Measurements from ENCODE around the gene ZNF532. TPM values are rescaled to one million over a fixed set of nuclear protein-coding genes. Genes with fewer than 3 reads are reported as not detected.
"Not testable (repeated sequence)": the region's sequence is repeated elsewhere in the genome, so short reads cannot be mapped to it uniquely, and the experiment has no call there.

The ZNF532 gene
- total RNA-seq, 2 donors from 2014 or later, result 79.1 to 83.6 TPM

- DNase-seq (ENCODE audit: low spot score), result peak; percentile 80
- intact Hi-C loops (cut with DNase I), result loop anchor here in 1 of 2 donors (10.0 kb wide), 1 partner anchor 63 kb away; no protein-coding TSS in a partner anchor
Measured at GRCh38 chr18:58847383-58848071, 17.1 kb upstream of the ZNF532 start.

- intact Hi-C loops (cut with DNase I), result loop anchor here in 1 of 2 donors (10.0 kb wide), 1 partner anchor 64 kb away; no protein-coding TSS in a partner anchor
- no peak for DNase-seq (ENCODE audit: low spot score)
Measured at GRCh38 chr18:58848685-58849084, 16.0 kb upstream of the ZNF532 start.

GRCh38 chr18:58850786-58851469 lies 13.7 kb upstream of the ZNF532 start:
- no peak for DNase-seq (ENCODE audit: low spot score)
- intact Hi-C loops (cut with DNase I), result no loop called here

- intact Hi-C loops (cut with DNase I), result no loop called here
- no peak for DNase-seq (ENCODE audit: low spot score)
Measured at GRCh38 chr18:58851856-58852255, 12.8 kb upstream of the ZNF532 start.

- intact Hi-C loops (cut with DNase I), result no loop called here
- DNase-seq (ENCODE audit: low spot score), result no peak
Measured at GRCh38 chr18:58852629-58853028, 12.0 kb upstream of the ZNF532 start.

- intact Hi-C loops (cut with DNase I), result no loop called here
- no peak for DNase-seq (ENCODE audit: low spot score)
Measured at GRCh38 chr18:58853561-58853960, 11.1 kb upstream of the ZNF532 start.

- intact Hi-C loops (cut with DNase I); DNase-seq (ENCODE audit: low spot score): not testable (repeated sequence)
Measured at GRCh38 chr18:58855521-58855920, 9.2 kb upstream of the ZNF532 start.

GRCh38 chr18:58856881-58857280 lies 7.8 kb upstream of the ZNF532 start:
- DNase-seq (ENCODE audit: low spot score), result no peak
- intact Hi-C loops (cut with DNase I), result no loop called here

- peak; percentile 83 for DNase-seq (ENCODE audit: low spot score)
- intact Hi-C loops (cut with DNase I), result no loop called here
Measured at GRCh38 chr18:58858591-58859468, 5.8 kb upstream of the ZNF532 start.

GRCh38 chr18:58859907-58860306 lies 4.8 kb upstream of the ZNF532 start:
- no peak for DNase-seq (ENCODE audit: low spot score)
- intact Hi-C loops (cut with DNase I), result loop anchor here in 1 of 2 donors (5.0 kb wide), 1 partner anchor 73 kb away; no protein-coding TSS in a partner anchor

- intact Hi-C loops (cut with DNase I), result loop anchor here in 1 of 2 donors (5.0 kb wide), 1 partner anchor 73 kb away; no protein-coding TSS in a partner anchor
- DNase-seq (ENCODE audit: low spot score), result no peak
Measured at GRCh38 chr18:58860747-58861231, 3.9 kb upstream of the ZNF532 start.

GRCh38 chr18:58861353-58861752 lies 3.3 kb upstream of the ZNF532 start:
- no peak for DNase-seq (ENCODE audit: low spot score)
- intact Hi-C loops (cut with DNase I), result loop anchor here in 1 of 2 donors (5.0 kb wide), 1 partner anchor 74 kb away; no protein-coding TSS in a partner anchor

- intact Hi-C loops (cut with DNase I), result loop anchor here in 1 of 2 donors (5.0 kb wide), 1 partner anchor 75 kb away; no protein-coding TSS in a partner anchor
- DNase-seq (ENCODE audit: low spot score), result no peak
Measured at GRCh38 chr18:58861861-58862301, 2.8 kb upstream of the ZNF532 start.

- intact Hi-C loops (cut with DNase I), result loop anchor here in 1 of 2 donors (5.0 kb wide), 1 partner anchor 75 kb away; no protein-coding TSS in a partner anchor
- no peak for DNase-seq (ENCODE audit: low spot score)
Measured at GRCh38 chr18:58862356-58862755, 2.3 kb upstream of the ZNF532 start.

- DNase-seq (ENCODE audit: low spot score), result no peak
- intact Hi-C loops (cut with DNase I), result loop anchor here in 1 of 2 donors (5.0 kb wide), 1 partner anchor 76 kb away; no protein-coding TSS in a partner anchor
Measured at GRCh38 chr18:58862851-58863538, 1.7 kb upstream of the ZNF532 start.

- intact Hi-C loops (cut with DNase I), result loop anchor here in 1 of 2 donors (5.0 kb wide), 1 partner anchor 76 kb away; no protein-coding TSS in a partner anchor
- DNase-seq (ENCODE audit: low spot score), result peak; percentile 85
Measured at GRCh38 chr18:58863539-58864145, 1.0 kb upstream of the ZNF532 start.

- intact Hi-C loops (cut with DNase I), result no loop called here
- no peak for DNase-seq (ENCODE audit: low spot score)
Measured at GRCh38 chr18:58865033-58865590, 435 bp downstream of the ZNF532 start.

- intact Hi-C loops (cut with DNase I), result no loop called here
- DNase-seq (ENCODE audit: low spot score), result no peak
Measured at GRCh38 chr18:58865701-58866065, 1.0 kb downstream of the ZNF532 start.

Data from posterior vena cava (tissue), 2 donors.